OCI-LY7 (cell line): ENCODE data around the gene TMC7. TPM values are rescaled to one million over a fixed set of nuclear protein-coding genes. Genes with fewer than 3 reads are reported as not detected.

Source experiments
- BruUV-seq: library from RNA; stranded (reverse); fragments of 400-500 nt; replicated peaks from 2 replicates; lab custom pipeline; 2021; lab: Mats Ljungman, UMichigan
- CTCF ChIA-PET: fragments of 300-600 bp; sonication (Branson Sonifier 250); formaldehyde crosslinking; loops from one replicate; lab custom pipeline; 2022; ENCODE audit warnings: antibody characterized with exemption; ENCODE audit not compliant: unreplicated experiment; lab: Charles Lee
- POLR2A ChIA-PET: fragments of 300-600 bp; sonication (Branson Sonifier 250); formaldehyde crosslinking; loops from one replicate; lab custom pipeline; 2022; ENCODE audit warnings: antibody characterized with exemption; lab: Charles Lee
- DNase-seq: peaks from one replicate; pipeline ENCODE4 v3.0.0-alpha.2; 2015; ENCODE audit warnings: low spot score
- H2AFZ ChIP-seq: fragments of 200-600 bp; sonication (generic), shearing (Covaris generic); 2 replicates; pipeline ENCODE4 v1.6.1; 2014; ENCODE audit warnings: mild to moderate bottlenecking, antibody characterized with exemption, low read length, moderate library complexity
- H3K27ac ChIP-seq: fragments of 200-600 bp; sonication (generic); 2 replicates; pipeline ENCODE4 v1.5.1; 2014; ENCODE audit warnings: mixed run types, low read depth, mild to moderate bottlenecking, moderate library complexity, low read length, inconsistent platforms; ENCODE audit not compliant: poor library complexity, severe bottlenecking
- H3K36me3 ChIP-seq: fragments of 200-600 bp; sonication (generic); 2 replicates; pipeline ENCODE4 v1.6.1; 2014; ENCODE audit warnings: mild to moderate bottlenecking, antibody characterized with exemption, low read length, moderate library complexity, mixed read lengths; ENCODE audit not compliant: insufficient read depth
- H3K4me1 ChIP-seq: fragments of 200-600 bp; sonication (generic); 2 replicates; pipeline ENCODE4 v1.5.1; 2014; ENCODE audit warnings: mild to moderate bottlenecking, low read length; ENCODE audit not compliant: insufficient read depth, poor library complexity, severe bottlenecking
- H3K4me2 ChIP-seq: fragments of 200-600 bp; sonication (generic); 2 replicates; pipeline ENCODE4 v1.6.1; 2014; ENCODE audit warnings: mild to moderate bottlenecking, low read length
- H3K4me3 ChIP-seq: fragments of 200-600 bp; sonication (generic); 2 replicates; pipeline ENCODE4 v1.5.1; 2014; ENCODE audit warnings: mild to moderate bottlenecking, low read depth, low read length; ENCODE audit not compliant: poor library complexity, severe bottlenecking
- H3K79me2 ChIP-seq: fragments of 200-600 bp; sonication (generic); 2 replicates; pipeline ENCODE4 v1.6.1; 2016; ENCODE audit warnings: low read depth, mild to moderate bottlenecking, low read length, moderate library complexity, mixed read lengths; ENCODE audit not compliant: insufficient read depth
- H3K9me2 ChIP-seq: fragments of 200-600 bp; sonication (generic); 2 replicates; pipeline ENCODE4 v1.6.1; 2016; ENCODE audit warnings: mild to moderate bottlenecking, low read length, mixed read lengths; ENCODE audit not compliant: insufficient read depth
- H3K9me3 ChIP-seq: fragments of 200-600 bp; sonication (generic); 2 replicates; pipeline ENCODE4 v1.6.1; 2014; ENCODE audit warnings: mild to moderate bottlenecking, mixed run types, low read length, mixed read lengths
- H4K20me1 ChIP-seq: fragments of 200-600 bp; sonication (generic); 2 replicates; pipeline ENCODE4 v1.6.1; 2014; ENCODE audit warnings: mild to moderate bottlenecking, antibody characterized with exemption, low read length, moderate library complexity, mixed read lengths; ENCODE audit not compliant: insufficient read depth
- CTCF ChIP-seq: fragments of 200-600 bp; sonication (generic); conservative IDR thresholded peaks from 2 replicates; pipeline ENCODE4 v1.5.1; 2014; ENCODE audit warnings: mild to moderate bottlenecking, antibody characterized with exemption, low read length, moderate library complexity, mixed read lengths
- EZH2phosphoT487 ChIP-seq: fragments of 200-600 bp; sonication (generic); IDR thresholded peaks from 2 replicates; pipeline ENCODE4 v1.6.1; 2018; ENCODE audit warnings: low read depth, borderline replicate concordance, mild to moderate bottlenecking, mixed run types, antibody characterized with exemption, low read length, moderate library complexity, mixed read lengths
- intact Hi-C: fragments of 100-400 bp; cut with micrococcal nuclease; formaldehyde crosslinking; loops from one replicate; pipeline ENCODE4 v1.10.0; 2022; ENCODE audit not compliant: unreplicated experiment
- total RNA-seq, 2 experiments: library from RNA; depleted of rRNA in 1 of 2; stranded (reverse); fragments of >200 nt in 1 of 2; shearing (Covaris generic) in 1 of 2; gene quantifications; 2 replicates each; pipeline ENCODE4 v1.2.3, GENCODE V29; 2014 to 2022

Gene TMC7
- total RNA-seq, 2 experiments from 2014 or later, result not detected

- Histone ChIP-seq H3K4me2 (no peak overlapping the region), H3K79me2 (no peaks in the 10 kb centered on the region), H3K27ac (no peak overlapping the region), H3K4me1 (no peaks in the 10 kb centered on the region), H3K9me3 (no peaks in the 10 kb centered on the region), H3K9me2 (no peaks in the 10 kb centered on the region), H4K20me1 (no peaks in the 10 kb centered on the region), H2AFZ (no peak overlapping the region), H3K36me3 (no peaks in the 10 kb centered on the region), H3K4me3 (no peak overlapping the region)
- no peak for DNase-seq
- no TSS peak for BruUV-seq
- POLR2A ChIA-PET, result no interaction called here
- CTCF ChIA-PET, result no interaction called here
- intact Hi-C loops, result no loop called here
- TF ChIP-seq EZH2phosphoT487, result no peak
- no peak for TF ChIP-seq CTCF
Measured at GRCh38 chr16:19029980-19030379, 46.2 kb downstream of the TMC7 start.

GRCh38 chr16:19031738-19032137 lies 48.0 kb downstream of the TMC7 start:
- H3K9me2 ChIP-seq, result no peaks in the 10 kb centered on the region
- no peaks in the 10 kb centered on the region for H3K36me3 ChIP-seq
- no peaks in the 10 kb centered on the region for H3K9me3 ChIP-seq
- H3K4me3 ChIP-seq, result no peak overlapping the region
- H3K79me2 ChIP-seq, result no peaks in the 10 kb centered on the region
- no peaks in the 10 kb centered on the region for H4K20me1 ChIP-seq
- ChIA-PET POLR2A (no interaction called here), CTCF (no interaction called here)
- H3K4me2 ChIP-seq, result no peak overlapping the region
- no TSS peak for BruUV-seq
- DNase-seq, result no peak
- TF ChIP-seq EZH2phosphoT487, result no peak
- no peak for TF ChIP-seq CTCF
- H3K27ac ChIP-seq, result no peak overlapping the region
- H3K4me1 ChIP-seq, result no peaks in the 10 kb centered on the region
- no peak overlapping the region for H2AFZ ChIP-seq
- intact Hi-C loops, result no loop called here

- H4K20me1 ChIP-seq, result no peaks in the 10 kb centered on the region
- no peak overlapping the region for H3K4me3 ChIP-seq
- ChIA-PET CTCF (no interaction called here), POLR2A (no interaction called here)
- H3K9me2 ChIP-seq, result no peaks in the 10 kb centered on the region
- DNase-seq, result no peak
- H3K27ac ChIP-seq, result no peak overlapping the region
- no peaks in the 10 kb centered on the region for H3K36me3 ChIP-seq
- H3K79me2 ChIP-seq, result no peaks in the 10 kb centered on the region
- H2AFZ ChIP-seq, result no peak overlapping the region
- no peak overlapping the region for H3K4me2 ChIP-seq
- H3K9me3 ChIP-seq, result no peaks in the 10 kb centered on the region
- BruUV-seq, result no TSS peak
- no peak for TF ChIP-seq CTCF
- TF ChIP-seq EZH2phosphoT487, result no peak
- intact Hi-C loops, result no loop called here
- no peaks in the 10 kb centered on the region for H3K4me1 ChIP-seq
Measured at GRCh38 chr16:19033761-19034160, 50.0 kb downstream of the TMC7 start.
